ENCODE results near the gene PMEPA1.

Gene PMEPA1

DNA sequence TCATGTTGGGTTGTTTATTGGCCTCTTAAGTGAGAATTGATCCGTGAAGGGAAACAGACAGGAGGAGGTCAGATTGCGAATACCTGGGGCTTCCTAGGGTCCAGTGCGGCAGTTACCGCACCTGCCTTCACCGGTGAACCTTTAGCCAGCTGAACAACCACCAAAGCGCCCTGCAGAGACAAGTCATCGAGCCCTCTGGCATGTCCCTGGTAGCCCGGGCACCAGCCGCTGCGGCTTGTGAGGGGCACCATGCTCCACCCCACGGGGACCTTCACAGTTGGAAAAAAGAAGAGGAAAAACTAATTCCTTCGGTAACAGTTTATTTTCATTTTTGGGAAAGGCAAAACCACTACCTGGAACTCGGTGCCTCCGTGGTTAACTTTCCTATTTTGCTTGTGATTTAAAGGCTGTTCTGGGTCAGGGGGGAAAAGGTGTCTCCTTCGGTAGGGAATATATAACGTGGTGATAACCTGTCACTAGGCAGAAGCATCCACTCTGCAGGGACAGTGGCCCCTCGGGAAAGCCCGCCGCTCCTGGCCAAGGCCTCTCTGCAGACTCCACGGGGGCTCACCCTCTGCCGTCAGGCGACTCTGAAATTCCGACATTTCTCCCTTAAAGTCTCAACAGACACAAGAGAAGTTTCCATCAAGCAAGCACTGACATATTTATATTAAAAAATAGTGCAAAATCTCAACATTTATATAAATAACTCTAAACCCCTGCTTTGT, 58.9 kb downstream of the PMEPA1 start:
- Histone ChIP-seq H3K27me3 (ENCODE audit: control insufficient read depth, low read length) (no peaks in the 10 kb centered on the region), H3K4me2 (ENCODE audit: low read length) (no peak overlapping the region), H3F3A (ENCODE audit: control insufficient read depth, insufficient read depth) (no peaks in the 10 kb centered on the region), H3K79me2 (ENCODE audit: control insufficient read depth, low read length) (no peaks in the 10 kb centered on the region), H4K20me1 (ENCODE audit: control insufficient read depth, insufficient read depth, low read depth, low read length) (no peaks in the 10 kb centered on the region), H3K4me1 (ENCODE audit: control insufficient read depth, low read length) (peaks cover 7% of the 10 kb centered on the region), H3K9me3 (ENCODE audit: control insufficient read depth, insufficient read depth, low read length) (no peaks in the 10 kb centered on the region), H3K9me2 (replicated peaks; ENCODE audit: control insufficient read depth, low read length) (no peaks in the 10 kb centered on the region), H3K27ac (ENCODE audit: low read depth, low read length) (no peak overlapping the region), H3K4me3 (ENCODE audit: low read length) (no peak overlapping the region), H3K36me3 (ENCODE audit: control insufficient read depth, low read length) (peaks cover 7% of the 10 kb centered on the region; the same call in 1 of the 2 replicates)
- no peak for TF ChIP-seq CTCF (IDR thresholded peaks at IDR 0.05; ENCODE audit: low read depth, low read length, poor library complexity, severe bottlenecking)
- TF ChIP-seq EZH2phosphoT487 (IDR thresholded peaks at IDR 0.05; ENCODE audit: borderline replicate concordance, low read length), result no peak

DNA sequence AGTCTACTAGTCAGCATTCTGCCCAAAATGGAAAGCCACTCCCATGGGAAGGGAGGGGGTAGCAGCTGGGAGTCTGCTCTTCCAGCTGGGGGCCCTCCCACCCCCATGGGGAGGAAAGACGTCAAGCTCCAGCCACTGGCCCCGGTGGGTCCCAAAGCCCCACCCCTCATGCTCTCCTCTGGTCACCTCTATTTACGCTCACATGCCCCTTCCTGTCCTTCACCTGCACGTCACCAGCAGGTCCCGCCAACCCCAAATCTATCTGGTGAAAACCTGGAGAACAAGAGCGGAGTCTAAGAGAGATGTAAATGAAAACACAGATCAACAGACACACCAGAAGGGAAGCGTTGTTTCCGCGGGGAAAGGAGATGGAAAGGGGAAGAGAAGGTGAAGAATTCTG, 59.5 kb downstream of the PMEPA1 start:
- TF ChIP-seq EZH2phosphoT487 (IDR thresholded peaks at IDR 0.05; ENCODE audit: borderline replicate concordance, low read length) (no peak), CTCF (IDR thresholded peaks at IDR 0.05; ENCODE audit: low read depth, low read length, poor library complexity, severe bottlenecking) (no peak)
- Histone ChIP-seq H3K27ac (ENCODE audit: low read depth, low read length) (no peak overlapping the region), H3K4me2 (ENCODE audit: low read length) (no peak overlapping the region), H3F3A (ENCODE audit: control insufficient read depth, insufficient read depth) (no peaks in the 10 kb centered on the region), H3K4me3 (ENCODE audit: low read length) (no peak overlapping the region), H3K27me3 (ENCODE audit: control insufficient read depth, low read length) (peaks cover under 1% of the 10 kb centered on the region; the same call in 1 of the 2 replicates), H3K4me1 (ENCODE audit: control insufficient read depth, low read length) (peaks cover 7% of the 10 kb centered on the region), H3K9me2 (replicated peaks; ENCODE audit: control insufficient read depth, low read length) (no peaks in the 10 kb centered on the region), H3K9me3 (ENCODE audit: control insufficient read depth, insufficient read depth, low read length) (peaks cover 2% of the 10 kb centered on the region), H3K36me3 (ENCODE audit: control insufficient read depth, low read length) (peaks cover 7% of the 10 kb centered on the region; the same call in 1 of the 2 replicates), H4K20me1 (ENCODE audit: control insufficient read depth, insufficient read depth, low read depth, low read length) (no peaks in the 10 kb centered on the region), H3K79me2 (ENCODE audit: control insufficient read depth, low read length) (no peaks in the 10 kb centered on the region)

DNA sequence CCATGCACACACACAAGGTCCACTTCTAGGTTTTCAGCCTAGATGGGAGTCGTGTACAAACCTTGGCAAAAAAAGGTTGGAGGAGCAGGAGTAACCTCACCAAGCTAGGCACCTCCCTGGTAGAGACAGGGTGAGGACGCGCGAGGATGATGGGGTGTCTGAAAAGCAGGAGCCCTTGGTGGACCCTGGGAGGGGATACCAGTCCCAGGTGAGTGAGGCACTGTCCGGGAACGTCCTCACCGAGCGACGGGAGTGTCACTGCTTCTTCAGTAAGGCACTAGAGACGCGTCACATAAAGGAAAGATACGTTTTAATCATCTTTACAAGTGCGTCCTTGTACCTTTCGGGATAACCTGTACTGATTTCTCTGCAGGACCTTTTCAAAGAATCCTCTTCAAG, 60.2 kb downstream of the PMEPA1 start:
- Histone ChIP-seq H3K27ac (ENCODE audit: low read depth, low read length) (no peak overlapping the region), H3K9me2 (replicated peaks; ENCODE audit: control insufficient read depth, low read length) (no peaks in the 10 kb centered on the region), H3K36me3 (ENCODE audit: control insufficient read depth, low read length) (peaks cover 7% of the 10 kb centered on the region; the same call in 1 of the 2 replicates), H3K4me3 (ENCODE audit: low read length) (no peak overlapping the region), H3K79me2 (ENCODE audit: control insufficient read depth, low read length) (no peaks in the 10 kb centered on the region), H3K4me1 (ENCODE audit: control insufficient read depth, low read length) (peaks cover 3% of the 10 kb centered on the region), H3K4me2 (ENCODE audit: low read length) (no peak overlapping the region), H3F3A (ENCODE audit: control insufficient read depth, insufficient read depth) (no peaks in the 10 kb centered on the region), H3K9me3 (ENCODE audit: control insufficient read depth, insufficient read depth, low read length) (peaks cover 5% of the 10 kb centered on the region), H3K27me3 (ENCODE audit: control insufficient read depth, low read length) (peaks cover 4% of the 10 kb centered on the region; the same call in 1 of the 2 replicates), H4K20me1 (ENCODE audit: control insufficient read depth, insufficient read depth, low read depth, low read length) (no peaks in the 10 kb centered on the region)
- TF ChIP-seq CTCF (IDR thresholded peaks at IDR 0.05; ENCODE audit: low read depth, low read length, poor library complexity, severe bottlenecking) (no peak), EZH2phosphoT487 (IDR thresholded peaks at IDR 0.05; ENCODE audit: borderline replicate concordance, low read length) (no peak)
